HEK293T (cell line): ENCODE results near the gene UTY.

Experiments
- CTCF ChIA-PET: fragments of 350-600 bp; formaldehyde crosslinking; extraction: SDS; loops from one replicate; lab custom pipeline; 2021; ENCODE audit warnings: antibody characterized with exemption, inconsistent platforms; lab: Yijun Ruan, JAX
- POLR2A ChIA-PET: fragments of 350-600 bp; formaldehyde crosslinking; extraction: SDS; loops from one replicate; lab custom pipeline; 2020; ENCODE audit warnings: antibody characterized with exemption, inconsistent platforms; lab: Yijun Ruan, JAX
- DNase-seq: peaks from one replicate; pipeline ENCODE4 v3.0.0; 2012; ENCODE audit warnings: mixed read lengths; ENCODE audit errors: extremely low spot score
- ARNT ChIP-seq: fragments of 450-650 bp; IDR thresholded peaks from 2 replicates; pipeline ENCODE4 v1.6.1; 2017; ENCODE audit warnings: mild to moderate bottlenecking
- BHLHE40 ChIP-seq: fragments of 450-650 bp; IDR thresholded peaks from 2 replicates; pipeline ENCODE4 v1.6.1; 2016; ENCODE audit warnings: mild to moderate bottlenecking, moderate library complexity, borderline replicate concordance
- CTBP1 ChIP-seq: fragments of 450-650 bp; IDR thresholded peaks from 2 replicates; pipeline ENCODE4 v1.6.1; 2016; ENCODE audit warnings: borderline replicate concordance
- ELF4 ChIP-seq: fragments of 450-650 bp; IDR thresholded peaks from 2 replicates; pipeline ENCODE4 v1.6.1; 2017; ENCODE audit warnings: antibody characterized with exemption
- FOXA1 ChIP-seq: fragments of 450-650 bp; IDR thresholded peaks from 2 replicates; pipeline ENCODE4 v1.6.1; 2016; ENCODE audit warnings: mild to moderate bottlenecking
- FOXK2 ChIP-seq: fragments of 450-650 bp; IDR thresholded peaks from 2 replicates; pipeline ENCODE4 v1.6.1; 2016; ENCODE audit warnings: mild to moderate bottlenecking
- FOXM1 ChIP-seq: fragments of 450-650 bp; IDR thresholded peaks from 2 replicates; pipeline ENCODE4 v1.6.1; 2017; ENCODE audit warnings: mild to moderate bottlenecking, borderline replicate concordance
- HDGF ChIP-seq: fragments of 450-650 bp; IDR thresholded peaks from 2 replicates; pipeline ENCODE4 v1.6.1; 2017; ENCODE audit warnings: antibody characterized with exemption, borderline replicate concordance
- L3MBTL2 ChIP-seq: fragments of 450-650 bp; conservative IDR thresholded peaks from 2 replicates; pipeline ENCODE4 v1.6.1; 2016; ENCODE audit warnings: mild to moderate bottlenecking
- LEF1 ChIP-seq: fragments of 450-650 bp; IDR thresholded peaks from 2 replicates; pipeline ENCODE4 v1.6.1; 2017; ENCODE audit warnings: mild to moderate bottlenecking, borderline replicate concordance
- NFRKB ChIP-seq: fragments of 450-650 bp; IDR thresholded peaks from 2 replicates; pipeline ENCODE4 v1.6.1; 2016; ENCODE audit warnings: mild to moderate bottlenecking, moderate library complexity
- PKNOX1 ChIP-seq: fragments of 450-650 bp; IDR thresholded peaks from 2 replicates; pipeline ENCODE4 v1.6.1; 2016
- SP1 ChIP-seq: fragments of 450-650 bp; IDR thresholded peaks from 2 replicates; pipeline ENCODE4 v1.6.1; 2017
- SUZ12 ChIP-seq: fragments of 450-650 bp; IDR thresholded peaks from 2 replicates; pipeline ENCODE4 v1.6.1; 2016; ENCODE audit warnings: mild to moderate bottlenecking
- TARDBP ChIP-seq: fragments of 450-650 bp; IDR thresholded peaks from 2 replicates; pipeline ENCODE4 v1.6.1; 2016
- ZNF384 ChIP-seq: fragments of 450-650 bp; IDR thresholded peaks from 2 replicates; pipeline ENCODE4 v1.6.1; 2016

Gene UTY

GRCh38 chrY:13345549-13345948, 134.3 kb downstream of the UTY start:
- no peak for DNase-seq
- POLR2A ChIA-PET = no interaction called here
- TF ChIP-seq SP1 (no peak), CTBP1 (no peak), NFRKB (no peak), ELF4 (no peak), PKNOX1 (no peak), LEF1 (no peak)
- CTCF ChIA-PET = no interaction called here

GRCh38 chrY:13343307-13343946, 136.4 kb downstream of the UTY start:
- TF ChIP-seq FOXK2 (no peak), ELF4 (no peak), PKNOX1 (no peak), LEF1 (no peak), L3MBTL2 (no peak), SUZ12 (no peak), HDGF (no peak), TARDBP (no peak), ARNT (no peak), FOXA1 (no peak), SP1 (no peak), NFRKB (no peak), BHLHE40 (no peak), CTBP1 (no peak), FOXM1 (no peak)
- no peak for DNase-seq
- CTCF ChIA-PET = no interaction called here
- POLR2A ChIA-PET = no interaction called here

GRCh38 chrY:13339939-13340338, 139.9 kb downstream of the UTY start:
- no peak for DNase-seq
- POLR2A ChIA-PET = no interaction called here
- TF ChIP-seq ARNT (no peak), BHLHE40 (no peak), HDGF (no peak), FOXK2 (no peak), ELF4 (no peak)
- CTCF ChIA-PET = no interaction called here

- no peak for DNase-seq
- CTCF ChIA-PET = no interaction called here
- POLR2A ChIA-PET = no interaction called here
- TF ChIP-seq ELF4 = no peak
- TF ChIP-seq SP1 = no peak
- no peak for TF ChIP-seq FOXM1
- TF ChIP-seq NFRKB = no peak
- no peak for TF ChIP-seq L3MBTL2
- no peak for TF ChIP-seq LEF1
- no peak for TF ChIP-seq TARDBP
- no peak for TF ChIP-seq PKNOX1
- no peak for TF ChIP-seq ARNT
- TF ChIP-seq SUZ12 = no peak
Measured at GRCh38 chrY:13339381-13339780, 140.5 kb downstream of the UTY start.

GRCh38 chrY:13338711-13339110, 141.1 kb downstream of the UTY start:
- ChIA-PET CTCF (no interaction called here), POLR2A (no interaction called here)
- TF ChIP-seq NFRKB = no peak
- no peak for DNase-seq

GRCh38 chrY:13337934-13338333, 141.9 kb downstream of the UTY start:
- no peak for DNase-seq
- TF ChIP-seq NFRKB = no peak
- no peak for TF ChIP-seq ARNT
- no peak for TF ChIP-seq TARDBP
- TF ChIP-seq CTBP1 = no peak
- no peak for TF ChIP-seq LEF1
- TF ChIP-seq SP1 = no peak
- no peak for TF ChIP-seq L3MBTL2
- no peak for TF ChIP-seq BHLHE40
- no peak for TF ChIP-seq PKNOX1
- no peak for TF ChIP-seq FOXA1
- ChIA-PET CTCF (no interaction called here), POLR2A (no interaction called here)

GRCh38 chrY:13333791-13334190, 146.0 kb downstream of the UTY start:
- TF ChIP-seq ARNT (no peak), L3MBTL2 (no peak), FOXM1 (no peak), CTBP1 (no peak), ZNF384 (no peak), SUZ12 (no peak), SP1 (no peak), LEF1 (no peak), PKNOX1 (no peak), ELF4 (no peak), FOXA1 (no peak), FOXK2 (no peak), HDGF (no peak), TARDBP (no peak), NFRKB (no peak), BHLHE40 (no peak)
- ChIA-PET CTCF (no interaction called here), POLR2A (no interaction called here)
- no peak for DNase-seq
